Eye (tissue), 1 donor: Measurements from ENCODE around the gene SIK3.
"Not testable (repeated sequence)": the region's sequence is repeated elsewhere in the genome, so short reads cannot be mapped to it uniquely, and the experiment has no call there.

ENCODE experiments used
- DNase-seq: peaks from one replicate; pipeline ENCODE4 v3.0.0-alpha.2; 2015

The SIK3 gene

GRCh38 chr11:116835042-116835772, 263.0 kb downstream of the SIK3 start:
- DNase-seq: no peak

DNA sequence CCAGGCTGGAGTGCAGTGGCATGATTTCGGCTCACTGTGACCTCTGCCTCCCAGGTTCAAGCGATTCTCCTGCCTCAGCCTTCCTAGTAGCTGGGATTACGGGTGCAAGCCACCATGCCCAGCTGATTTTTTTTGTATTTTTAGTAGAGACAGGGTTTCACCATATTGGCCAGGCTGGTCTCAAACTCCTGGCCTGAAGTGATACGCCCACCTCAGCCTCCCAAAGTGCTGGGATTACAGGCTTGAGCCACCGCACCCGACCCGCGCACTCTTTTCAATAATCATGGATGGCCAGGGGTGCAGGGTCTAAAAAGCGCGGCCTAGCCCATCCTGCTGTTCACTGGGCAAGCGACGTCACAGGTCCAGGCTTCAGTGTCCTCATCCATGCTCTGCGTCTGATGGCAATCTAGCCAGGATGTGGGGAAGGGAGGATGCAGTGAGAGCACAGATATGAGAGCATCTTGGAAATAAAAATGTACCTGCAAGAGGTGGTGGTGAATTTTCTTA, 263.6 kb downstream of the SIK3 start:
- not testable (repeated sequence) for DNase-seq

DNA sequence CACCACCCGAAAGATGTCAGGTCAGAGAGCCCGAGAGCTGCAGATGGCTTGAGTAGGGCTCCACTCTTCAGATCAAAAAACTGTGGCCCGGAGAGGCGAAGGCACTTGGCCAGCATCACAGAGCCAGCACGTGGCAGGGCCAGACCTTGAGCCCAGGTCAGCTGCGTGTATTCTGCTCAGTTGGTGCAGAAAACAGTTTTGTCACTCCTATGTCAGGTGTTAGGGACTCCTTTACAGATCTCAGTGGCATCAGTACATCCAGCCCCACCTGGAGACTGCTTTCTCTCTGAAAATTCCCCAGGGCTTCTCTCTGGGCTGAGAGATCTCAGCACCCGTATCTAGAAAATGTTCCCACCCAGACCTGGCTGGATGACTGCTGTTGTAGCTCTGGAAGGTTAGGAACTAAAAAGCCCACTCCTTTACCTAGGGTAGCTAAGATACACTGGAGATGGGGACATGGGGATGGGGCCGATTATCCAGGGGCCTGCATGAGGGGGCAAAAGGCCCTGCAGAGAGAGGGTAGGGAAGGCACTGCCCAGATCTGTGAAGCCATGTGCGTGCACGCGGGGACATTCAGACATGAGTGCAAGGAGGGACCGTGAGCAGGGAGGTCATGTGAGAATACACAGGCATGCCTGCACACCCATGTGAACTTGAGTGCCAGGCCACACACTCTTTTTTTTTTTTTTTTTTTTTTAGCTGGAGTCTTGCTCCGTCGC, 264.3 kb downstream of the SIK3 start:
- DNase-seq: no peak

DNA sequence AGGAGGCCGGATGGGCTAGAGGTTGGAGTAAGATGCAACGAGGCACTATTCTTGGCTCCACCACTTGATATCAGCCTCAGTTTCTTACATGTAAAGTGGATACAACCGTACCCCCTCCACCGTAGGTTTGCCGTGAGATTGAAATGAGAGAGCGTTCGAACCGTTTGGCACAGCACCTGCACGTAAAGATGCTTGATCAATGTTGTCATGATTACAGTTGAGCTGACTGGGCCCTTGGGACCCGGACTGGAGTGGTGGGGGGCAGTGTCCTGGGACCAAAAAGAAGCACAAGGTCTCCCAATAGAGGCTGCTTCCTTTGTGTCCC, 264.8 kb downstream of the SIK3 start:
- DNase-seq: no peak

- DNase-seq: no peak
Measured at GRCh38 chr11:116832350-116833290, 265.6 kb downstream of the SIK3 start.

DNA sequence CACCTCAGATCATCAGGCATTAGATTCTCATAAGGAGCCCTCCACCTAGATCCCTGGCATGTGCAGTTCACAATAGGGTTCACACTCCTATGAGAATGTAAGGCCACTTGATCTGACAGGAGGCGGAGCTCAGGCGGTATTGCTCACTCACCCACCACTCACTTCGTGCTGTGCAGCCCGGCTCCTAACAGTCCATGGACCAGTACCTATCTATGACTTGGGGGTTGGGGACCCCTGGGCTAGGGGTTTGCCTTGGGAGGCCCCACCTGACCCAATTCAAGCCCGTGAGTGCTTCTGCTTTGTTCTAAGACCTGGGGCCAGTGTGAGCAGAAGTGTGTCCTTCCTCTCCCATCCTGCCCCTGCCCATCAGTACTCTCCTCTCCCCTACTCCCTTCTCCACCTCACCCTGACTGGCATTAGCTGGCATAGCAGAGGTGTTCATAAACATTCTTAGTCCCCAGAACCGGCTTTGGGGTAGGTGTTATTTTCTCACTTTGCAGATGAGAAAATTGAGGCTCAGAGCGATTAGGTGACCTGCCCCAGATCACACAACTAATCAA, 266.4 kb downstream of the SIK3 start:
- no peak for DNase-seq

DNA sequence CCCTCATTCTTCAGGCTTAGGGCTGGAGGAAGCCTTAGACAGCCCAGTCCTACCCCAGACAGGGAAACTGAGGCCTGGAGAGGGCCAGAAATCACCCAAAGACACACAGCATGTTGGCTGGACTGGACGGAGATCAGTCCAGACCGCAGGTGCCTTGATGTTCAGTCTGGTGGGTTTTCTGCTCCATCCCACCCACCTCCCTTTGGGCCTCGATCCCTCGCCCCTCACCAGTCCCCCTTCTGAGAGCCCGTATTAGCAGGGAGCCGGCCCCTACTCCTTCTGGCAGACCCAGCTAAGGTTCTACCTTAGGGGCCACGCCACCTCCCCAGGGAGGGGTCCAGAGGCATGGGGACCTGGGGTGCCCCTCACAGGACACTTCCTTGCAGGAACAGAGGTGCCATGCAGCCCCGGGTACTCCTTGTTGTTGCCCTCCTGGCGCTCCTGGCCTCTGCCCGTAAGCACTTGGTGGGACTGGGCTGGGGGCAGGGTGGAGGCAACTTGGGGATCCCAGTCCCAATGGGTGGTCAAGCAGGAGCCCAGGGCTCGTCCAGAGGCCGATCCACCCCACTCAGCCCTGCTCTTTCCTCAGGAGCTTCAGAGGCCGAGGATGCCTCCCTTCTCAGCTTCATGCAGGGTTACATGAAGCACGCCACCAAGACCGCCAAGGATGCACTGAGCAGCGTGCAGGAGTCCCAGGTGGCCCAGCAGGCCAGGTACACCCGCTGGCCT, 267.9 kb downstream of the SIK3 start:
- DNase-seq: no peak

GRCh38 chr11:116829525-116830183, 268.6 kb downstream of the SIK3 start, which contains the start of gene APOC3:
TSS of gene APOC3 (plus strand) at chr11:116829907. CDS start at chr11:116830583, 676 bp downstream.
- no peak for DNase-seq

DNA sequence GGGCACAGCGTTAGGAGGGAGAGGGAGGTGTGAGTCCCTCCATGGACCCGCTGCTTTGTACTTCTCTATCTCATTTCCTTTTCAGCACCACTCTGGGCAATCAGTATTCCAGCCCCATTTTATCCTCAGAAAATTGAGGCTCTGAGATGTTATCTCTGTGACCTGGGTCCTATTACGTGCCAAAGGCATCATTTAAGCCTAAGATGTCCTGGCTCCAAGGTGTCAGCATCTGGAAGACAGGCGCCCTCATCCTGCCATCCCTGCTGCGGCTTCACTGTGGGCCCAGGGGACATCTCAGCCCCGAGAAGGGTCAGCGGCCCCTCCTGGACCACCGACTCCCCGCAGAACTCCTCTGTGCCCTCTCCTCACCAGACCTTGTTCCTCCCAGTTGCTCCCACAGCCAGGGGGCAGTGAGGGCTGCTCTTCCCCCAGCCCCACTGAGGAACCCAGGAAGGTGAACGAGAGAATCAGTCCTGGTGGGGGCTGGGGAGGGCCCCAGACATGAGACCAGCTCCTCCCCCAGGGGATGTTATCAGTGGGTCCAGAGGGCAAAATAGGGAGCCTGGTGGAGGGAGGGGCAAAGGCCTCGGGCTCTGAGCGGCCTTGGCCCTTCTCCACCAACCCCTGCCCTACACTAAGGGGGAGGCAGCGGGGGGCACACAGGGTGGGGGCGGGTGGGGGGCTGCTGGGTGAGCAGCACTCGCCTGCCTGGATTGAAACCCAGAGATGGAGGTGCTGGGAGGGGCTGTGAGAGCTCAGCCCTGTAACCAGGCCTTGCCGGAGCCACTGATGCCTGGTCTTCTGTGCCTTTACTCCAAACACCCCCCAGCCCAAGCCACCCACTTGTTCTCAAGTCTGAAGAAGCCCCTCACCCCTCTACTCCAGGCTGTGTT, 269.4 kb downstream of the SIK3 start:
- no peak for DNase-seq

DNA sequence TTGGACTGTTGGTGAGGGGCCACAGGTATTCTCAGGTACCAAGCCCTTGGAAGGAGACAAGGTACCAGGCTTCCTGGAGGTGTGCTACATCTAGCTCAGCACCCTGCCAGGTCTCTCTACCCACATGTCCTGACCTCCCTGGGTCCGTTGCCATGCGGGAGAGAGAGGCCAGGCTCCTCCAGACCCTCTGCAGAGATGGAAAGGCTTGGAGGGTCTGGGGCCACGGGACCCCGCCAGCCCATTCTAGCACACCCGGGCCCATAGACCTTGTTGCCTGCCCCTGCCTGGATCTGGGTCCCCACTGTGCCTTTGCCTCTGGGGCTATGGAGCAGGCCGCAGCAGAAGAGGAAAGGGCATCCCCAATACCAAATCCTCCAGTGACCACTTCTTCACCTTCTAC, 270.8 kb downstream of the SIK3 start:
- no peak for DNase-seq

DNA sequence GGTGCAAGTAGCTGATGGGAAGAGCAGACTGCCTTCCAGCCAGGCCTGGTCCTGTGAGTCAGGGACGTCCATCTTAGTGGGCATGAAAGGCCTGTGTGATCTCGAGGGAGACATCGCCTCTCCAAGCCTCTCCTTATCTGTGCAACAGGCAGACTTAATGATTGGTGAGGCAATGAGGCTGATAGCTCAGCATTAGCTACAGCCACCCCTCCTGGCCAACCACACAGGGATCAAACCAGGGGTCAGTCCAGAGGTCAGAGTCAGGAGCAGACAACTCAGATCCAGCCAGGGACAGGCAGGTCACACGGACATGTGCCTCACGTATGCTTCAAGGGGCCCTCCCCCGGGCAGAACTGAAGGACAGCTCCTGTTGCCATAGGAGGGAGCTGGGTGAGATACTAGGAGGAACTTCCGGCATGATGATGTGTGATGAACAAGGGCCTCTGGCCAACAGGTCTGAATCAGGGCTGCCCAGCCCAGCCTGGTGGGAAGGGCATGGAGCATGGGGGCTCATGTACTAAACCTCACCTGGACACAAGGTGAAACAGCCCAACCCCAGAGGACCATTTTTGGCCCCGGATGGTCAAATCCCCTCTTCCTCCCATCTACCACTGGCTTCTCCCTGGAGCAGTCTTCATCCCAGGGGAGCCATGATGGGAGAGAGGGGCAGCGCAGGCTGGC, 271.3 kb downstream of the SIK3 start:
- DNase-seq: no peak

DNA sequence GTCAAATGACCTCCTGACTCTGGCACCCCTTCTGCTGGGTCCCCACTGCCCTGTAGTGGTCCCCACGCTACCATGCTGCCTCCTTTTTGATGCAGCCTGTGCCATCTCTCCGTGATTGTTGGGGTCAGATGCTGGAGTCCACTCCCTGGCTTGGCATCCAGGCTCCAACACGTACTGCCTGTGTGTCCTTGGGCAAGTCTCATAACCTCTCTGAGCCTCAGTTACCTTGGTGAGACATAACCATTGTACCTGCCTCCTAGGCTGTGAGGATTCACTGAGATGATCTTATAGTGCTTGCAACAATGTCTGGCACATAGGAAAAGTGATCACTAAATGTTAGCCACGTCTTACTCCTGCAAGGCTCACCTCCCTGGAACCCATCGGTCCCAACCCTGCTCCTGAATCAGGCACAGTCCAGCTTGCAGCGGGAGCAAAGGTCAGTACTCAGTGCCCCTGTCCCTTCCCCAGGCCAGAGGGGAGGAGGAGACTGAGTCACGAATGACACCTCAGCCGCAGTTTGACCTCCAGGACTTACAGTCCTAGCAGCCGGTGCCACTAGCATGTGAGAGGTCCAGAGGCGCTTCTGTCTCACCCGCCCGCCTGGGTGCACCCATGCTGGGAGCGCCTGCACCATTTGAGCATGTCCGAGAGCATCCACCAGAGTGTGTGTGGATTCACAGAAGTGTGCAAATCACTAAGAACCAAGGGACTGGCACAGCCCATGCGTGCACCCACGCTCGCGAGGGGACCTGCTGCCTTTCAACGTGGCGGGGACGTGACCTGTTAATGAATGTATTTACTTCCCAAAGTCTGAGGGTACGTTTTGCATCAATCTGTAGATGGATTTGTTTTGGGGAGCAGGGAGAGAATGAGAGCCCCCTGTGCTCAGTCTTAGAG, 272.1 kb downstream of the SIK3 start:
- DNase-seq: no peak

DNA sequence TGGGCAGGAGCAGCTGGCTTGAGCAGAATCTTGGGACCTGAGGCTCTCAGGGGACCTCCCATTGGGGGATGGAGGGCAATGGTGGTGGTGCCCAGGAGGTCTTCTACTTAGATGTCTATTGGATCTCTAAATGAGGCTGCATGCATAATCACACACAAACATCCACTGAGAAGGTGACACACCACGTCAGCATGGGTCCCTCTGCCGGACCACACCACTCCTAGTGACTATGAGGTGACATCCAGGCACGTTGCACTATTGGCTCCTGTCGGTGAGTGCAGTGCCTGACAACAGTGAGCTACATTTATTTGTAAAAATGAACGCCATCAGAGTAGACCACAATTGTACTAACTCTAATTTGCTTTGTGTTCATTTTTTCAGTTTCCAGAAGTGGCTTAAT, 272.8 kb downstream of the SIK3 start:
- no peak for DNase-seq

DNA sequence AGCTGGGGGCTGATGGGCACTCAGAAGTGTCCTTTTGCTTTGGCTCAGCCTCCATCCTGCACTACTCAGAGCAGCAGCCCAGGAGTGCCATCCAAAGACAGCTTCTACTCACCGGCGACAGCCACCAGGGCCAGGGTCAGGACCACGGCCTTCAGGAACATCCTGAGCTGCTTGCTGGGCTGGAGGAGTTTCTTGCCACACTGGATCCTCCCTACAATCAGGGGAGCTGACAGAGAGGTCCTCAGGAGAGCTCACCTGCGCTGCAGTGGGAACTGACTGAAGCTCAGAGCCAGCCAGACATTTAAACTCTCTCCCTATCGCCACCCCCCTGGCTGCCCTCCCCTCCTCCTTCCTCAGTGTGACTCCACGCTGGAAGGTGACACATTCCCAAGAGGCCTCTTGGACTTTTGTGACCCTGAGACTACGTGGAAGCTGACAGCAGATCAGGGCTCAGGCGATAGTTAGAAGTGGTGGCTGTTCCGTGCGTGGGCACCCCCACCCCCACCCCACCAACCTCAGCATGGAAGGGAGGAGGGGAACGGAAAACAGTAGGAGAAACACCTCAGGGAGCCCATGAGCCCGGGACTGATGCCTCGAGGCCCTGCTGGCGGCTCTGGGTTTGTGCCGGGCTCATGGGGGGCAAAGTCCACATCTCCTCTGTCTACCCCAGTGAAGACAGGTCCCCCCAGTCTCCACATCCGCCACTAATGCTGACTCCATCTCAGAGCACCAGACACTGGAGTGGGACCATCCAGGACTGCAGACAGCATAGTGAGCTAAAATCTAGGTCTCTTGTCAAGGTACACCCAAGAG, 275.0 kb downstream of the SIK3 start, which contains the start of gene APOA4:
Gene APOA4, minus strand, starts transcription at position 274 of the 813 bp plus-strand sequence. Its CDS starts 113 bp downstream, at position 161.
- DNase-seq: no peak

- no peak for DNase-seq
Measured at GRCh38 chr11:116822575-116822974, 275.7 kb downstream of the SIK3 start.

- no peak for DNase-seq
Measured at GRCh38 chr11:116821050-116821918, 276.9 kb downstream of the SIK3 start.

- no peak for DNase-seq
Measured at GRCh38 chr11:116819049-116819448, 279.2 kb downstream of the SIK3 start.
